SK-N-MC (cell line): ENCODE measurements around the gene APOC3.
A peak's percentile ranks its signal among the peaks of the same experiment; 100 is the strongest.

Experiments used
- EZH2 ChIP-seq: fragments of 200-600 bp; sonication (generic); IDR thresholded peaks from one replicate; pipeline ENCODE4 v1.6.1; 2017; ENCODE audit warnings: antibody characterized with exemption
- POLR2AphosphoS5 ChIP-seq: IDR thresholded peaks from 2 replicates; pipeline ENCODE4 v1.6.1; 2012; ENCODE audit warnings: mild to moderate bottlenecking, low read depth, low read length, borderline replicate concordance

- TF ChIP-seq EZH2 (no peak), POLR2AphosphoS5 (peak; percentile 66; the same call in 1 of the 2 replicates)
Observed at GRCh38 chr11:116835791-116836631, 6.3 kb downstream of the APOC3 start.
